ENCODE data around the gene DESI2.

DESI2 gene
- total RNA-seq, result 61.2 to 65.7 reads per million in 2 donors

- DNase-seq, result peak; percentile 95
Measured at GRCh38 chr1:244652623-244653438, at the start of gene DESI2. Gene DESI2 (plus strand): TSS chr1:244653126. CDS start chr1:244653314, 188 bp downstream.

- no peak for DNase-seq
Measured at GRCh38 chr1:244603498-244603897, 49.4 kb upstream of the DESI2 start.

- DNase-seq, result no peak
Measured at GRCh38 chr1:244605835-244606370, 47.0 kb upstream of the DESI2 start.

GRCh38 chr1:244614113-244614836 lies 38.7 kb upstream of the DESI2 start:
- DNase-seq, result no peak

GRCh38 chr1:244614879-244615278 lies 38.0 kb upstream of the DESI2 start:
- DNase-seq, result no peak

GRCh38 chr1:244615301-244615700 lies 37.6 kb upstream of the DESI2 start:
- DNase-seq, result no peak

- no peak for DNase-seq
Measured at GRCh38 chr1:244626709-244627108, 26.2 kb upstream of the DESI2 start.

- no peak for DNase-seq
Measured at GRCh38 chr1:244628789-244629188, 24.1 kb upstream of the DESI2 start.

- no peak for DNase-seq
Measured at GRCh38 chr1:244633140-244633539, 19.8 kb upstream of the DESI2 start.

- no peak for DNase-seq
Measured at GRCh38 chr1:244634546-244634945, 18.4 kb upstream of the DESI2 start.

- DNase-seq, result no peak
Measured at GRCh38 chr1:244636488-244637259, 16.3 kb upstream of the DESI2 start.

GRCh38 chr1:244639561-244639960 lies 13.4 kb upstream of the DESI2 start:
- DNase-seq, result no peak

GRCh38 chr1:244640917-244641316 lies 12.0 kb upstream of the DESI2 start:
- no peak for DNase-seq

GRCh38 chr1:244642526-244642925 lies 10.4 kb upstream of the DESI2 start:
- no peak for DNase-seq

GRCh38 chr1:244642988-244643387 lies 9.9 kb upstream of the DESI2 start:
- DNase-seq, result no peak

- DNase-seq, result no peak
Measured at GRCh38 chr1:244645414-244645813, 7.5 kb upstream of the DESI2 start.

- DNase-seq, result no peak
Measured at GRCh38 chr1:244645890-244646289, 7.0 kb upstream of the DESI2 start.

- no peak for DNase-seq
Measured at GRCh38 chr1:244647819-244648218, 5.1 kb upstream of the DESI2 start.

- no peak for DNase-seq
Measured at GRCh38 chr1:244651956-244652622, 837 bp upstream of the DESI2 start.

GRCh38 chr1:244653439-244654107 lies 647 bp downstream of the DESI2 start:
- DNase-seq, result no peak

- DNase-seq, result no peak
Measured at GRCh38 chr1:244654108-244655038, 1.4 kb downstream of the DESI2 start.

Data from activated gamma-delta T cell (primary cell).